HG02885 (cell line): ENCODE results near the gene ST3GAL5.
A peak's percentile ranks its signal among the peaks of the same experiment; 100 is the strongest.

Experiments used
- ATAC-seq: cut with Tn5 transposase; IDR thresholded peaks from one replicate; pipeline ENCODE4 v1.9.1; 2021; ENCODE audit warnings: mild to moderate bottlenecking; ENCODE audit not compliant: unreplicated experiment, poor library complexity

Gene ST3GAL5

GRCh38 chr2:85867556-85868292, 21.1 kb downstream of the ST3GAL5 start:
- no peak for ATAC-seq

- no peak for ATAC-seq
These were observed 21.7 kb downstream of the ST3GAL5 start for GRCh38 chr2:85867121-85867520.

GRCh38 chr2:85866165-85866659, 22.6 kb downstream of the ST3GAL5 start:
- no peak for ATAC-seq

GRCh38 chr2:85865539-85866164, 23.1 kb downstream of the ST3GAL5 start:
- ATAC-seq, result peak; percentile 88

- no peak for ATAC-seq
These were observed 24.1 kb downstream of the ST3GAL5 start for GRCh38 chr2:85864654-85865053.

- no peak for ATAC-seq
These were observed 26.4 kb downstream of the ST3GAL5 start for GRCh38 chr2:85862426-85862825.

- no peak for ATAC-seq
These were observed 27.1 kb downstream of the ST3GAL5 start for GRCh38 chr2:85861650-85862049.

- ATAC-seq, result peak; percentile 48
These were observed 27.6 kb downstream of the ST3GAL5 start for GRCh38 chr2:85861180-85861579.

GRCh38 chr2:85858841-85859240, 29.9 kb downstream of the ST3GAL5 start:
- ATAC-seq, result no peak

GRCh38 chr2:85854897-85855296, 33.9 kb downstream of the ST3GAL5 start:
- no peak for ATAC-seq

- peak; percentile 30 for ATAC-seq
These were observed 34.7 kb downstream of the ST3GAL5 start for GRCh38 chr2:85854166-85854509.

GRCh38 chr2:85853499-85854165, 35.2 kb downstream of the ST3GAL5 start:
- ATAC-seq, result peak; percentile 58

- peak; percentile 69 for ATAC-seq
These were observed 35.8 kb downstream of the ST3GAL5 start for GRCh38 chr2:85852937-85853498.

GRCh38 chr2:85852152-85852840, 36.5 kb downstream of the ST3GAL5 start:
- ATAC-seq, result no peak

GRCh38 chr2:85851253-85852151, 37.3 kb downstream of the ST3GAL5 start:
- ATAC-seq, result no peak

GRCh38 chr2:85850451-85850850, 38.3 kb downstream of the ST3GAL5 start:
- ATAC-seq, result no peak

GRCh38 chr2:85847051-85847588, 41.7 kb downstream of the ST3GAL5 start:
- ATAC-seq, result no peak

- no peak for ATAC-seq
These were observed 42.4 kb downstream of the ST3GAL5 start for GRCh38 chr2:85846411-85846810.

- ATAC-seq, result no peak
These were observed 44.3 kb downstream of the ST3GAL5 start for GRCh38 chr2:85844486-85844885.
